Frontal cortex (tissue), 4 donors: ENCODE results near the gene NR2F2. TPM values are rescaled to one million over a fixed set of nuclear protein-coding genes. Genes with fewer than 3 reads are reported as not detected.

Experiments used
- DNase-seq, 2 donors: peaks; one replicate each; pipeline ENCODE4 v3.0.0; 2012; ENCODE audit warnings: low spot score in 2 of 2
- FAIRE-seq: peaks from 2 replicates; lab custom pipeline; 2012; peaks lifted over from hg19 to GRCh38; lab: Jason Lieb, UNC
- total RNA-seq: library from RNA; depleted of rRNA; stranded (reverse); fragments of >200 nt; gene quantifications from one replicate; pipeline ENCODE4 v1.2.3, GENCODE V29; 2014
- donor health status: control.
- donor health status: control.
- donor health status: control.

NR2F2 gene
- total RNA-seq: 4.9 TPM

DNA sequence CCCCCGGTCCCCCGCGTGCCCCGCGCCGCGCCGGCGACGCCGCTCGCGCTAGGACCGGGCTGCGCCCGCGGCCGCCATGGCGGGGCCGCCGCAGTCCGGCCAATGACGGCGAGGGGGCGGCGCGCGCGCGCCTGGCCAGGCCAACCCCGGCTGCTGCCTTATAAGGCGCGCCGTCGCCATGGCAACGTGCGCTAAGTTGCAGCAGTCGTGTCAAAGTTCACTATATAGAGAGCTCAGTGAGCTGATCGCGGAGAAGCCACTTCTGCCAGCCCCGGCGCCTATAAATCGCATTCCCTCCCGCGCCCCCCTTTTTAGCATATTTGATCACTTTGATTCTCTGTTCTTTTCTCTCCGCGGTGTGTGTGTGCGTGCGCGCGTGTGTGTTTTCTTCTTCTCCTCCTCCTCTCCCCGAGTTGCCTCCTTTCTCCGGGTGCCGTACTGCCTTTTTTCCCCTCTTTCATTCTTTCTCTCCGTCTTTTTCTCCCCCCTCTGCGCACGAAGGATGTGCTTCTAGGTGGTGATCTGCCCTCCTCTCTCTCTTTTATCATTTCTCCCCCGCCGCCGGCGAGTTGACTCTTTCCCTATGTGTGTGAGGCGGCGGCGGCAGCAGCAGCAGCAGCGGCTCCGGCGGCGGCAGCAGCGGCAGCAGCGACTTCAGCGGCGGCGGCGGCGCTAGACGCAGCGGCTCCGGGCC, at the start of gene NR2F2:
Gene NR2F2, plus strand, starts transcription at position 251 of the 694 bp plus-strand sequence. CDS start 1,406 bp downstream, outside the sequence.
- FAIRE-seq (no peak), DNase-seq (peak; percentile 90 to 92)

DNA sequence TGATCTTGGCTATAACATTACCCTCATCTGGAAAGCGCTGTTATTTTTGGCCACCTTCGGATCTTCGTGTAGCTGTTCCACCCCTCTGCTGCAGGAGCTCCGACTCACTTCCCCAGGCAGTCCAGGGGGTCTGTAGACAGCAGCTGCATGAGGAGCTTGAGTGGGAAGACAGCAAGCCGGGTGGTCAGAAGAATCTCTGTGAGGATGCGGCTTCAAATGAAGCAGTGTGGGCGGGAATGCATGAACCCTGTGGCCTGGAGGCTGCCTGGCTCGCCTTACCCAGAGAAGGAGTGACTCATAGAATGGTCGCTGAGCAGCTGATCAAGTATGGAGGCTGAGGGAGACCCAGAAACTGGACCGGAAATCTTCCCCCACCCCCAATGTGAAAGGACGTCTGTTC, 45.2 kb upstream of the NR2F2 start:
- FAIRE-seq (no peak), DNase-seq (no peak)

DNA sequence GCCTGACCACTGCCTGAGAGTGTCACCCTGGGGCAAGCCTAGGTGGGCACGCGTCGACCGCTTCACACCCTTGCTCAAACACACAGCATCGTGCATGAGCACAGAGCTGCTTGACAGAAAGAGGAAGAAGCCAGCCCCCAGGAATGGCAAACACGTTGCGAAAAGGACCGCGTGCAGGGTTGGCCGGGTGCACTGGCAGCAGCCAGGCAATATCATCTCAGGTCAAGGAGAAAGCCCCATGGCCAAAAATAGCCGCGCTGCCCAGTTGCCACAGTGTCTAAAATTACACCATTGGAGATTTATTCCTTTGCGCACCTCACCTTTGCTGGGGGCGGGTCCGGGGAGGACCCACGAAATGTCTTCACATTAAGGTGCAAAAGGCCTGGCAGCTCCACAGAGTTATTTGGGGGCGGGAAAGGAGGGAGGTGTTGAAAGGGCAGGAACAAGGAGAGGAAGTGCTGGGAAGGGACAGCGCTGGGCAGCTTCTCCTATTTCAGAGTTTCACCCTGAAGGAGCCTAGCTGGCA, 44.7 kb upstream of the NR2F2 start:
- FAIRE-seq: no peak
- DNase-seq: no peak

DNA sequence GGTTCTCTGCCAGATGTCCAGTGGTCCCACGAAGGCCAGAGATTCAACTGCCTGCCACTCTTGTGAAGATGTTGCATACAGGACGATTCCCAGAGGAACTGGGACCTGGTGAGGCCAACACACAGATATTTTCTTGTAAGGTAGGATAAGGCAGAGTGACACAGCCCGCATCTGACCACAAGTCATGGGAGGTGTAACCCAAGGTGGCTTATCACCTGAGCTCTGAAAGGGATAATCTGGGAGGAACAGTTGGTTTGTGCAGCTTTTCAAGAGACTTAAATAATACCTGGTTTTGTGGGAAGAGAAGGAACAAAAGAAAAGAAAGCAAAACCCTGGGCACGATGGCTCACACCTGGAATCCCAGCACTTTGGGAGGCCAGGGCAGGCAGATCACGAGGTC, 39.8 kb upstream of the NR2F2 start:
- FAIRE-seq (no peak), DNase-seq (no peak)

DNA sequence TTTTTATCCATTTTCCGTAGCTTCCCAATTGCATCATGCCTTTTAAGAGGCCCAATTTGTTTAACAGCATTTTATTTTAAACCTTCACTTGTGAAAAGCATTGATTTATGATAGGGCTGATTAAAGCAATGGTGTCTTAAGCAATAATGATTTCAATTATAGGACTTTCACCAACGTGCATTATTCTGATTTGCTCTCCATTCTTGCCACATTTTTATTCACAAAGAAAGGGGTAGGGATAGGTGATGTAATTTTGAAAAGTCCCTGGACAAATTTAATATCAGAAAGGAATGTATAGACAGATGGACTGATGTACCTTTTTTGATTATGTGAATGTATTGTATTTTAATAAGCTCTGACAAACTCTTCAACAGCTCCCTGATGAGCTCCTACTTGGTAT, 37.9 kb upstream of the NR2F2 start:
- FAIRE-seq (no peak), DNase-seq (no peak)

DNA sequence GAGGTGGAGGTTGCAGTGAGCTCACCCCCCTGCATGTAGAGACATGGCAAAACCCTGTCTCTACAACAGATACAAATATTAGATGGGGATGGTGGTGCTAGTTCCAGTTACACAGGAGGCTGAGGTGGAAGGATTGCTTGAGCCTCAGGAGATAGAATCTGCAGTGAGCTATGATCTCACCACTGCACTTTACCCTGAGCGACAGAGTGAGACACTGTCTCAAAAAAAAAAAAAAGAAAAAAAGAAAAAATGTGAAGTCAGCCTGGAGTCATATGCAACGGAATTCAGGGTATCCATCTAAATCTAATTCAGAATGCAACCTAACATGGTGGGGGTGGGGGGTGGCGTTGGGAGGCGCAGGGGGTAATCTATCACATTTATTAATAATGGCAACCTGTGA, 37.1 kb upstream of the NR2F2 start:
- FAIRE-seq: no peak
- no peak for DNase-seq

DNA sequence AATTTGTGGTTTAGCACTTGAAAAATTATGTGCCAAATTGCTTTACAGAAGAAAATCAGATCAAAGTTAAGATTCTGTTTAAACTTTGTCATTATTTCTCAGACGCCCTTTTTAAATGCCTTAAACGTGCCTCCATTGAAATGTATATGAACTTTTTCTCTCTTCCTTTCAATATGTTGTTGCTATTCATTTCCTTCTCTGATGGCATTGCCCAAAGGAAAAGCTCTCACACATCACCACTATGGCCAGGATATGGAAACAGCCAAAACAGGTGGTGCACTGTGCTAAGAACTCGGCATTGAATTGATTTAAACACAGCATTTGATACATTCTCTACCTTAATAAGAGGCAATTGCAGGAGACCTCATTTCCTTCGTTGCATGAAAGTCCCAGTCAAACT, 35.7 kb upstream of the NR2F2 start:
- FAIRE-seq: no peak

DNA sequence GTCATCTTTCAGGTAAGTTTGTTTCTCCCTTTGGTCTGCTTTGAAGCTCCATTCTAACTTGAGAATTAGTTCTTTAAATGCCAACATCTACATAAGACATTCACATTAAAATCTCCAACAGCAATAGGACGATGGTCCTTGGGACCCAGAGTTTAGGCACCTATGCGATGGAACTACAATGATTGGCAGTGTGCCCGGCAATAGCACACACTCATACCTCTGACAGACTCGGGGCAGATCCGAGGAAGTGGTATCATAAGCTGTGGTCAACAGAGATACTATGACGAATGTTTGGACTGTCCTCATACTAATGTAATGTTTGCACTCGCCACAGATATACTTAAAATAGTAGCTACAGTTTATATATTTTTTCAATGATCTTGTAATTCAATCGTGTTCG, 34.2 kb upstream of the NR2F2 start:
- DNase-seq (no peak), FAIRE-seq (no peak)

More for the DNA sequence above, 35.7 kb upstream of the NR2F2 start:
- DNase-seq: no peak

DNA sequence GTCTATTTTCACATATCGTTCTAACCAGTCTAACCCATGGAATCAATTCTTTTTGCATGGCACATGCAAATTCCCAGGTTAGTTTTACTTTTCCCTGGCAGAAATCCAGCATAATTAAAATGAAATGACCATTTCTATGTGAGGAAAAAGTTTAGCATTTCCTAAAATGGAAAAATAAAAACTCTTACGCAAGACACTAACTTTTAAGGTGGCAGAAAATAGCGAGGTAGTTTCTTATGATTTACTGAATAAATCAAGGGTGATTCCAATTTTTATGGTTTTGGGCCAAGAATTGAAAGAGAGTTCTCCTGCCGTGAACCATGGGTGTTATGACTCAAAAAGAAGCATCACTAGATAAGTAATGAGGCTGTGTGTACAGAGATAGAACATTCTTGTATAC, 32.7 kb upstream of the NR2F2 start:
- DNase-seq: no peak
- no peak for FAIRE-seq

DNA sequence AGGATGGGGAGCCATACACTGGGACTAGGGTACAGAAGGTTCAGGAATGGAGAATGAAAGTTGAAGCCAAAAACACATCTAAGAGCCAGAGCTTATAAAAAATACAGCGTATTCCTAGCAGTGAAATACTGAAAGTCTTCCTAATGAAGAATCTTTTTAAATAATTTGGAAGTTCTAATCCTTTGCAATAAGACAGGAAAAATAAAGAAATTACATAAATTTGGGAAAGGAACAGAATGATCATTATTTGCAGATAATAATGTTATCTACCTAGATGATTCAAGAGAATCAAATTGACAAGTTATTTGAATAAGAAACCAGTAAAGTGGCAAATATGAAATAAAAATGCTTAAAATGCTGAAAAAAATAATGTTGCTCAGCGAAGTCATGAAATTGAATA, 32.3 kb upstream of the NR2F2 start:
- FAIRE-seq (no peak), DNase-seq (no peak)

DNA sequence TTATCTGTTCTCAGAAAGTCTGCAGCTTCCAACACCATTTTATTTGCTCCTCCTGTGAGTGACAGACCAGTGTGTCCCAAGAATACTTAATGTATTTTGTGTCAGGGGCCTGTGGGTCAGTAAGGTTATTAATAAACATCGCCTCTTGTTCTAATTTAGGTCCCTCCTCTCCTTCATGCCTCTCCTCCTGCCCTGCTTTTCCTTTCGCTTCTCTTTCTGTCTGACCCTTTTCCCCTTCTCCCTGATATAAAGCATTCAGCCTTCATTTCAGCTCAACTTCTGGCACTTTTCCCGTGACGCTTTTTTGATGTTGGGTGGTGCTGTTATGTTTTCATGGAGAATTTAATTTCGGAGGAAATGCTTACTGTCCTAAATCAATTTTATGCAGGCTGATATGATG, 29.7 kb upstream of the NR2F2 start:
- FAIRE-seq (no peak), DNase-seq (no peak)

DNA sequence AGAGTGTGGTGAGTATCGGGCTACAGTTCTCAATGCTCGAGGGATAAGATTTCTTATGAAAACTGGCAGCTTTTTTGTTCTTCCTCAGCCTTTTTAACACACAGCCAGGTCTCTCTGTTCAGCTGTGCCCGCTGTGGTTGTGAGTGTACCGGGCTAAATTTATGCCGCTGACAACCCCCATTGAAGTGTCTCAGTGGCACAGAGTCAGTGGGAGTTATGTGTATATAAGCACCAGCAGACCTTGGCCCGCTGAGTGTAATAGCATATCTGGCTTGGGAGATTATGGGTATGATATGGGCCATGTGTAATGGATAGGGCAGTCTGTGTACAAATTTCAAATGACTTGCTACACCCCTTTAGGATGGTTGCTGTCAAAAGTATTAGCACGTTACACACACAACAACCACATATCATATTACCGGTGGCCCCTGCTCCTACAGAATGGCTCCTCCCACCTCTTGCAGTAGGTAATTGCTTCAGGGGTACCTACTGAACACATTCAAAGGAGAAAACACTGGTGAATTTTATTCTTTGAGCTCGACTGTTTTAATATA, 26.9 kb upstream of the NR2F2 start:
- FAIRE-seq (no peak), DNase-seq (no peak)

DNA sequence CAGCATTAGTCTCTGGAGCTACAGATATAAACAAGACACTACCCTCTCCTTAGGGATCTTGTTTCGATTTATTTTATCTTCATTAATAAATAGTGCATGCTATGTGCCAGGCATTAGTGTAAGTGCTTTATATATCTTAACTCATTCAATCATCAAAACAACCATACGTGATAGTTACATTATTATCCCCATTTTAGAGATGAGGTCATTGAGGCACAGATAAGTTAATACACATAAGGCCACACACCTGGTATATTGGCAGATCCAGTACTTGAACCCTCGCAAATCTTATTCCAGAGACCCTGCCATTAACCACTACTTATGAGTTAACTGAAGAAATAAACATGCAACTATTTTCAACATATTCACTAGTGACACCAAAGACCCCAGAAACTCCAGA, 25.7 kb upstream of the NR2F2 start:
- FAIRE-seq (no peak), DNase-seq (no peak)

DNA sequence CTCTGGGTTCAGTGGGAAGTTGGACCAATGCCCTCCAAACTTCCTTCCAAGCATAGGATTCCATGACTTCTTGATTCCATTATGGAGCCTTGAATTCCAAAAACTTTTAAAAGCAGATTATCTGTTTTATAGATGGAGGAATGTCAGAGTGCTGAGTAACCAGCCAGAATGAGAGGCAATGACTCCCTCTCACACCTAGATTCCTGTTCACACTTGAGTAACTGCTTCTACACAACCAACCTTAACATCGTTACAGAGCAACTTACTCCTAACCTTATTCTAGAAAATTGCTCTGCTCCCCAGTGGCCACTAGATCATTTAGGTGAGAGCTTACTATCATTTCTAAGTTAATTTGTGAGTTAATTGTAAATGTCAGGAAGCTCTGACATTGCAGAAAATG, 24.2 kb upstream of the NR2F2 start:
- no peak for FAIRE-seq
- DNase-seq: no peak

DNA sequence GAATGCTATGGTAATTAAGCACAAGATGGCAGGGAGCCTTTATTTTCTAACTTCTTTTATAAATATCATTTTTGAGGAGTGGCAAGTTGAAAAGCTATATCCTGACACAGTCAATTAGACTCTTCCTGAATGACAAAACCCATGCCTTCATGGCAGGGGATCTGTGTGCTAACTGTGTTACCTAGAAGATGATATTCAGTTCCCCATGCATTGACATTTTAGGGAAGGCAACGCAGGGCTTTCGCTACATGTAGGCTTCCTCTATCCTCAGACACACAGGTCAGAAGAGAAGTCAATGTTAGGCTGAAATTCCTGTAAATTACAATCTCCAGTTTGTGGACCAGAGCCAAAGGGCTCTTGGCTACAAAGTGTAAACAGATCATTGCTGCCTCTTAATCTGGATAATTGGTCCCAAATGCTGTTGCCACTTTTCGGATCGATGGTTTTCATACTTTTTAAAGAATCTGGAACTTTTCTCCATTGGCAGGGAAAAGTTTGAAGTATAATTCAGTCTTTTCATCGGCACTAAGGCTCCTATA, 22.6 kb upstream of the NR2F2 start:
- no peak for DNase-seq
- no peak for FAIRE-seq

DNA sequence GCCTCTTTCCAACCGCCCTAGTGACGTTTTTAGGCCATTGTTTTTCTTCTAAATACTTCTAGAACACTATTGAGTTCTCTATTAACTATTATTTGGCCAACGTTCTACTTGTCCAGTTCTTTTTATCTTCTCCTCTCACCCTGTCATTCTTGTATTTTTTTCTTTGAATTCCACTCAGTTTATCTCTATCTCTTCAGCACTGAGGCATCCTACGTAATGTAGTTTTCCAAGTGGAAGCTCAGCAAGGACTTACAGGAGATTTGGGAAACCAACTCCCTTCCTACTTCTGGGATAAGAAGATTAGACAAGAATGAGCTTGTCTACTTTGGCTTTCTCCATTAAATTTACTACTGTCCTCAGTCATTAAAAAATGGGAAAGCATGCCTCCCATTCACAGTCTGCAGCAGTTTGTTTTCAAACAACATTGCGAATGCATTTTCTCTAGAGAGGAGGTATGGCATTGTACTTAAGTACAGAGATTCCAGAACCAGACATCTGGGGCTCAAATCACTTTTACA, 21.3 kb upstream of the NR2F2 start:
- DNase-seq (no peak), FAIRE-seq (no peak)

DNA sequence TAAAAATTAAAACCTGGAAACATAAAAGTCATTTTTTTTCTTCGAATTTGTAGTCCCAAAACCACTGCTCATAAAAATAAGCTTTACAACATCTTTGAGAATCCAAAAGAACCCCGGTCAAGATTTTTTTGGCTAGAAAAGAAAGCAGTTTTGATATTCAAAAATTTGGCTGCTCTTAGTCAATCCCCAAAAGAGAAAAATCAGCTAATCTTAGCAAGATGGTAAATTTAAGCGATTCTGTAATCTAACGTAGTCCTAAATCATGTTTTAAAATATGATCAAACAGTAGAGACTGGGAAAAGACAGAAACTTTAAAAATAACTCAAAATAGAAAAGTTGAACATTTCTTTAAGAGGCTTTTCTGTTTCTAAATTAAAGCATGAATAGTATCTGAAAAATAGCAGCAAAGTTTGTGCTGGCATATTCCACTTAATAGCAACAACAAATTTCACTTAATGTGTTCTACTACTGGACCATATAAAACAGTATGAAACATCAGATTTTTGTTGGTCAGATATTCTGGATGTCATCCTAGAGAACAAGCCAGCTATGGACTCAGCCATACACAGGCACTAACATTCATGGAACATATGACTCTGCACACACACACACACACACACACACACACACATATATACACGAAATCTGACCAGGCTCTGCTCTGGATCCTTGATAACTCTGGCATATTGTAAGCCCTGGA, 19.1 kb upstream of the NR2F2 start:
- FAIRE-seq (no peak), DNase-seq (no peak)

DNA sequence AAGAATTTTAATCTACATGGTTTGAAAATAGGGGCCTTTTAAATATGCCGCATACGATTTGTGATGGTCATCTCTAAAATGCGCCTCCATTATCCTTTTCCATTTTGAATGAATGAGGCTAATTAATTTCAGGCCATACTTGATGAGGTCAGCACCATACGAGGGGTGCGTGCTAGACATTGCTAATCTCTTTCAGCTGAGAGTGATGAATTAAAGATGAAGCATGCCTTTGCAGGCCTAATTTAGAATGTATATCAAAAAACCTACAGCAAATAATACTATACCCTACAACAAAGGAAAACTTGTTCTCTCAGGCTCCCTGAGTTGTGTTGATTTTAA, 18.6 kb upstream of the NR2F2 start:
- DNase-seq (no peak), FAIRE-seq (no peak)

DNA sequence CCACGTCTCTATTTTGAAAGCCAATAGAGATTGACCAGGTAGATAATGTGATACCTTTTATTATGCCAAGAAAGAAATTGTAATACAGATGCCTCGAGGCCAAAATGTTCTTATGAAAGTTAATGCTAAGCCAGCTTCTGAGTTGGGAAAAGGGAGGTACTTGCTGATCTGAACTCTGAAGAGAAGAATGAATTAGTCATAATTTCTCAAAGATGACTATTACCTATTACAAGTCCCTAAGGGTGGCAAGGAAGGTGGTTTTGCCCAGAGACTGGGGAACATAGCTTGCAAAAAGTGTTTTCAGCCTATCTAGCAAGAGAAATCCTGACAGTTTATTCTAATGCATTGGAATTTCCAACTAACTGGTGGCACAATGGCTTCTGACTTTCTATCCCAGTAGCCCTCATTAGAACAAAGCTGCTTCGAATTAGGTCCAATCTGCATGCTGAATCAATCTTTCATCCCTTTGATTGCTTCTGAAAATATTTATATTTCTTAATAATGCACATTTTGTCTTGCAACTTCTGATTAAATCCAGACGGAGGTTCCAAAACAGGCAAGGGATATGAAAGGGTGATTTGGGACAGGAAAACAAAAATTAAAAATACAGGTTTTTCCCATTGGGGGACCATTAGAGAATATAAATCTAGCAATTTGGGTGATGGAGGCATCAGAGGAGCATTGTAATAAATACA, 17.7 kb upstream of the NR2F2 start:
- FAIRE-seq: no peak

DNA sequence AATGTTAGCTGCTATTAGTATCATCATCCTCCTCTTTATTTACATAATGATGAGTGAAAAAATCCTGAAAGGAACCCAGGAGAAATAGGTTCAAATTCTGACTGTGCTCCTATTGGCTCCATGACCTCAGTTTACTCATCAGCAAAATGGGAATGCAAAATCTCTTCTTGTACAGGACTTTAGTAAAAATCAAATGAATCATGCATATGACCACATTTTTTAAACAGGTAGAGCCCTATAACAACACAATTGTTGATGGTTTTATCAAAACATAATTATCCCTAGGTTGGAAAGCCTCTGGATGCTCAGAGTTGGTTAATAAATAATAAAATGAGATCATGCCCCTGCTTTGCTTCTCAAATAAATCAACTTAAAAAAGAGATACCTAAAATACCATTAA, 16.0 kb upstream of the NR2F2 start:
- no peak for FAIRE-seq
- no peak for DNase-seq

More for the DNA sequence above, 17.7 kb upstream of the NR2F2 start:
- DNase-seq: no peak
